ENCODE measurements around the gene SBF2. TPM values are rescaled to one million over a fixed set of nuclear protein-coding genes. Genes with fewer than 3 reads are reported as not detected.

Gene SBF2
- total RNA-seq, 1 donor: 61.2 TPM

DNA sequence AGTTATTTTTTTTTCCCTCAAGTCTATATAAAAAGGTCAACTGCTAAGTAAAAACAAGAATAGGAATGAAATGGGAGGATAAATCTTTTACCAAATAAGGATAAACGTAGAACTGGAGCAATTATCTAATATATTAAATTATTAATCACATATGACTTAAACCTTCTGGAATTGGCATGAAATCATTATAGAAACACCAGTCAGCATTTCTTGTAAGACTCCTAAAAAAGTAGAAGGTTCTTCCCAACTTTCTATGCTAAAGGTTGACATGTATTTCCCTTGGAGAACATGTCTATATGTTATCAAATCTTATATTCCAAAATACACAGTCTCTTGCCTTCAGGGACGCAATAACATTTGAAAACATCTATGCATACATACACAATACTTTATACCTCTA lies 143.2 kb downstream of the SBF2 start:
- H3K27ac ChIP-seq (ENCODE audit: low read depth, low read length): no peak overlapping the region
- H3K27me3 ChIP-seq (ENCODE audit: insufficient read depth, low read length): no peaks in the 10 kb centered on the region
- H3K9me3 ChIP-seq (ENCODE audit: low read depth, low read length): no peaks in the 10 kb centered on the region
- no peak overlapping the region for H2AFZ ChIP-seq (ENCODE audit: low read length)
- DNase-seq (ENCODE audit: insufficient read length, low spot score, missing footprints): no peak
- peaks cover 45% of the 10 kb centered on the region for H3K79me2 ChIP-seq (ENCODE audit: insufficient read depth, low read length)
- no peaks in the 10 kb centered on the region for H3K36me3 ChIP-seq (ENCODE audit: insufficient read depth, low read length)
- H3K4me2 ChIP-seq (ENCODE audit: insufficient read depth, low read length): no peak overlapping the region
- H3K4me1 ChIP-seq (ENCODE audit: insufficient read depth, low read length): no peaks in the 10 kb centered on the region
- no peak overlapping the region for H3K4me3 ChIP-seq (ENCODE audit: insufficient read depth, low read length)
- TF ChIP-seq, protein P1, sequence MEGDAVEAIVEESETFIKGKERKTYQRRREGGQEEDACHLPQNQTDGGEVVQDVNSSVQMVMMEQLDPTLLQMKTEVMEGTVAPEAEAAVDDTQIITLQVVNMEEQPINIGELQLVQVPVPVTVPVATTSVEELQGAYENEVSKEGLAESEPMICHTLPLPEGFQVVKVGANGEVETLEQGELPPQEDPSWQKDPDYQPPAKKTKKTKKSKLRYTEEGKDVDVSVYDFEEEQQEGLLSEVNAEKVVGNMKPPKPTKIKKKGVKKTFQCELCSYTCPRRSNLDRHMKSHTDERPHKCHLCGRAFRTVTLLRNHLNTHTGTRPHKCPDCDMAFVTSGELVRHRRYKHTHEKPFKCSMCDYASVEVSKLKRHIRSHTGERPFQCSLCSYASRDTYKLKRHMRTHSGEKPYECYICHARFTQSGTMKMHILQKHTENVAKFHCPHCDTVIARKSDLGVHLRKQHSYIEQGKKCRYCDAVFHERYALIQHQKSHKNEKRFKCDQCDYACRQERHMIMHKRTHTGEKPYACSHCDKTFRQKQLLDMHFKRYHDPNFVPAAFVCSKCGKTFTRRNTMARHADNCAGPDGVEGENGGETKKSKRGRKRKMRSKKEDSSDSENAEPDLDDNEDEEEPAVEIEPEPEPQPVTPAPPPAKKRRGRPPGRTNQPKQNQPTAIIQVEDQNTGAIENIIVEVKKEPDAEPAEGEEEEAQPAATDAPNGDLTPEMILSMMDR (IDR thresholded peaks at IDR 0.05; ENCODE audit: extremely low read depth, low read depth, low read length): no peak
- no peaks in the 10 kb centered on the region for H4K20me1 ChIP-seq (ENCODE audit: insufficient read depth, low read length)

DNA sequence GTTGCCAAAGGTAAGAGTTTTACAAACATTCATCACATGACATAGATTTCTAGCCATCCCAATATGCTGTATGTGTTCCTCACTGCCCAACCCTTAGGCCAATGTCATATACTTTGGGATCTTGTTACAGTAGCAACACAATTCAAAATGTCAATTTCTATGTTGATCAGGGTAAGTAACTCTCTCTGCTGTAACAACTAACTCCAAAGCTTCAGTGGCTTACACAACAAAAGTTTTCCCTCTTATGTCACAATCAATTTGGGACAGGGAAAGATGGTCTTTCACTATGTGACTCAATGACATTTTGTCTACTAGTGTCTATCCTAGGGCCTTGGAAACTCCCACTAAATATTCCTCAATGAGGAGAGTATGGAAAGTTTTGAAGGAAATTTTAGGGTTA lies 144.5 kb downstream of the SBF2 start:
- no peaks in the 10 kb centered on the region for H3K36me3 ChIP-seq (ENCODE audit: insufficient read depth, low read length)
- no peak overlapping the region for H2AFZ ChIP-seq (ENCODE audit: low read length)
- TF ChIP-seq, protein P1 (IDR thresholded peaks at IDR 0.05; ENCODE audit: extremely low read depth, low read depth, low read length): no peak
- H3K27ac ChIP-seq (ENCODE audit: low read depth, low read length): no peak overlapping the region
- no peak overlapping the region for H3K4me2 ChIP-seq (ENCODE audit: insufficient read depth, low read length)
- H3K4me1 ChIP-seq (ENCODE audit: insufficient read depth, low read length): no peaks in the 10 kb centered on the region
- H3K27me3 ChIP-seq (ENCODE audit: insufficient read depth, low read length): no peaks in the 10 kb centered on the region
- no peaks in the 10 kb centered on the region for H3K9me3 ChIP-seq (ENCODE audit: low read depth, low read length)
- no peaks in the 10 kb centered on the region for H4K20me1 ChIP-seq (ENCODE audit: insufficient read depth, low read length)
- peaks cover 52% of the 10 kb centered on the region for H3K79me2 ChIP-seq (ENCODE audit: insufficient read depth, low read length)
- H3K4me3 ChIP-seq (ENCODE audit: insufficient read depth, low read length): no peak overlapping the region
- DNase-seq (ENCODE audit: insufficient read length, low spot score, missing footprints): no peak

DNA sequence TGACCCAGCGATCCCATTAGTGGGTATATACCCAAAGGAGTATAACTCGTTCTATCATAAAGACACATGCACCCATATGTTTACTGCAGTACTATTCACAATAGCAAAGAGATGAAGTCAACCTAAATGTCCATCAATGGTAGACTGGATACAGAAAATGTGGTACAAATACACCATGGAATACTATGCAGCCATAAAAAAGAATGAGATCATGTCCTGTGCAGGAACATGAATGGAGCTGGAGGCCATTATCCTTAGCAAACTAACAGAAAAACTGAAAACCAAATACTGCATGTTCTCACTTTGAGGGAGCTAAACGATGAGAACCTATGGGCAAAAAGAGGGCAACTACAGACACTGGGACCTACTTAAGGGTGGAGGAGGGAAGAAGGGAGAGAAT lies 146.8 kb downstream of the SBF2 start:
- Histone ChIP-seq H2AFZ (ENCODE audit: low read length) (no peak overlapping the region), H4K20me1 (ENCODE audit: insufficient read depth, low read length) (no peaks in the 10 kb centered on the region), H3K36me3 (ENCODE audit: insufficient read depth, low read length) (no peaks in the 10 kb centered on the region), H3K4me1 (ENCODE audit: insufficient read depth, low read length) (no peaks in the 10 kb centered on the region), H3K4me2 (ENCODE audit: insufficient read depth, low read length) (no peak overlapping the region), H3K27me3 (ENCODE audit: insufficient read depth, low read length) (no peaks in the 10 kb centered on the region), H3K27ac (ENCODE audit: low read depth, low read length) (no peak overlapping the region), H3K9me3 (ENCODE audit: low read depth, low read length) (no peaks in the 10 kb centered on the region), H3K79me2 (ENCODE audit: insufficient read depth, low read length) (peaks cover 50% of the 10 kb centered on the region), H3K4me3 (ENCODE audit: insufficient read depth, low read length) (no peak overlapping the region)
- DNase-seq (ENCODE audit: insufficient read length, low spot score, missing footprints): no peak
- TF ChIP-seq, protein P1 (IDR thresholded peaks at IDR 0.05; ENCODE audit: extremely low read depth, low read depth, low read length): no peak

DNA sequence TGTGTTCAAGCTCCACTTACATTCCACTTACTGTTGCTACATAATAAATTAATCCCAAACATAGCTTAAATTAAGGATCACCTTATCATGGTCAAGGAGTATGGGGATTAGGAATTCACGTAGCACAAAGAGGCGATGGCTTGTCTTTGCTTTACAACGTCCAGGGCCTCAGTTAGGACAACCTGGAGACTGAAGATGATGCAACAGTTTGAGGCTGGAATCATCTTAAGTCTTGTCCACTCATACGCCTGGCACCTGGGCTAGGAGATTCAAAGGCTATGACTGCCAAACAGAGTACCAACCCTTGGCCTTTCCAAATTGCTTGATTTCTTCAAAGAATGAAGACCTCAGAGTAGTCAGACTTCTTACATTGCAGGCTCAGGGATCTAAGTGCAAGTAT lies 149.1 kb downstream of the SBF2 start:
- Histone ChIP-seq H3K79me2 (ENCODE audit: insufficient read depth, low read length) (peaks cover 47% of the 10 kb centered on the region), H3K4me1 (ENCODE audit: insufficient read depth, low read length) (peaks cover 4% of the 10 kb centered on the region), H3K9me3 (ENCODE audit: low read depth, low read length) (no peaks in the 10 kb centered on the region), H3K27ac (ENCODE audit: low read depth, low read length) (no peak overlapping the region), H2AFZ (ENCODE audit: low read length) (no peak overlapping the region), H3K36me3 (ENCODE audit: insufficient read depth, low read length) (no peaks in the 10 kb centered on the region), H3K4me3 (ENCODE audit: insufficient read depth, low read length) (no peak overlapping the region), H3K4me2 (ENCODE audit: insufficient read depth, low read length) (no peak overlapping the region), H4K20me1 (ENCODE audit: insufficient read depth, low read length) (no peaks in the 10 kb centered on the region), H3K27me3 (ENCODE audit: insufficient read depth, low read length) (no peaks in the 10 kb centered on the region)
- TF ChIP-seq, protein P1 (IDR thresholded peaks at IDR 0.05; ENCODE audit: extremely low read depth, low read depth, low read length): no peak
- DNase-seq (ENCODE audit: insufficient read length, low spot score, missing footprints): no peak

All from osteoblast (primary cell).